ENCODE data around the gene MTRF1L.

DNA sequence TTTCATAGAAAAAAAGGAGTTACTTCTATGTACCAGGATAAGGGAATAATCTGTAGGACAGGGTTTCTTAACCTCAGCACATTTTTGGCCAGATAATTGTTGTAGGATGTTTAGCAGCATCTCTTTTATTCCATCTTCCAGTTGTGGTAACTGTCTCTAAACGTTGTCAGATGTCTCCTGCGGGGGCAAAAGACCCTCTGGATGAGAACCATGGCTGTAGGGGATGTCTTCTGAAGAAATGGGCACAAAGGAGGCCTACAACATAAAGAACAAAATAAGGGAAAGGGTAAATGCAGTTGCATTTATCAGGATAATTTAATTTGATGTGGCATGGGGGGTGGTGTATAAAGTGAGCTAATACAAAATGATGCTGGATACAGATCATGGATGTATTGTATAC, 15.5 kb downstream of the MTRF1L start:
- TF ChIP-seq SUZ12 (IDR thresholded peaks at IDR 0.05; ENCODE audit: extremely low read depth, insufficient read depth, insufficient read length) = no peak
- no peak for TF ChIP-seq YY1 (IDR thresholded peaks at IDR 0.05; ENCODE audit: insufficient read depth, insufficient read length)
- no peak for TF ChIP-seq ZNF274 (IDR thresholded peaks at IDR 0.05; ENCODE audit: low read depth, low read length)

All from NT2/D1 (cell line).